MM.1S (cell line): ENCODE measurements around the gene EIPR1.

ENCODE experiments used
- DNase-seq: peaks from one replicate; pipeline ENCODE4 v3.0.0-alpha.2; 2015
- H2AFZ ChIP-seq: fragments of 300-600 bp; sonication (generic); 2 replicates; pipeline ENCODE4 v1.6.0; 2016; ENCODE audit warnings: antibody characterized with exemption, low read length
- H3F3A ChIP-seq: fragments of 300-600 bp; sonication (generic); 2 replicates; pipeline ENCODE4 v1.6.1; 2016; ENCODE audit warnings: mild to moderate bottlenecking, antibody characterized with exemption, low read length, moderate library complexity, mixed read lengths; ENCODE audit not compliant: insufficient read depth
- H3K27ac ChIP-seq: fragments of 300-600 bp; sonication (generic); 2 replicates; pipeline ENCODE4 v1.5.1; 2016; ENCODE audit warnings: mild to moderate bottlenecking, low read length
- H3K27me3 ChIP-seq: fragments of 300-600 bp; sonication (generic); replicated peaks from 2 replicates; pipeline ENCODE4 v1.6.0; 2016; ENCODE audit warnings: low read length; ENCODE audit not compliant: insufficient read depth
- H3K36me3 ChIP-seq: fragments of 300-600 bp; sonication (generic); replicated peaks from 2 replicates; pipeline ENCODE4 v1.6.1; 2016; ENCODE audit warnings: mild to moderate bottlenecking, low read length, mixed read lengths; ENCODE audit not compliant: insufficient read depth
- H3K4me1 ChIP-seq: fragments of 300-600 bp; sonication (generic); 2 replicates; pipeline ENCODE4 v1.6.1; 2016; ENCODE audit warnings: low read length, mixed read lengths
- H3K4me2 ChIP-seq: fragments of 300-600 bp; sonication (generic); 2 replicates; pipeline ENCODE4 v1.6.0; 2016; ENCODE audit warnings: low read depth, low read length
- H3K4me3 ChIP-seq: fragments of 300-600 bp; sonication (generic); 2 replicates; pipeline ENCODE4 v1.5.1; 2016; ENCODE audit warnings: low read length, mixed read lengths
- H3K79me2 ChIP-seq: fragments of 300-600 bp; sonication (generic); 2 replicates; pipeline ENCODE4 v1.6.1; 2016; ENCODE audit warnings: mixed run types, low read length, mixed read lengths
- H3K9ac ChIP-seq: fragments of 300-600 bp; sonication (generic); 2 replicates; pipeline ENCODE4 v1.6.1; 2016; ENCODE audit warnings: low read length, mixed read lengths
- H3K9me2 ChIP-seq: fragments of 300-600 bp; sonication (generic); replicated peaks from 2 replicates; pipeline ENCODE4 v1.6.1; 2016; ENCODE audit warnings: mild to moderate bottlenecking, low read length, mixed read lengths; ENCODE audit not compliant: insufficient read depth
- H3K9me3 ChIP-seq: fragments of 300-600 bp; sonication (generic); replicated peaks from 2 replicates; pipeline ENCODE4 v1.6.1; 2016; ENCODE audit warnings: mild to moderate bottlenecking, low read length, mixed read lengths; ENCODE audit not compliant: insufficient read depth
- H4K20me1 ChIP-seq: fragments of 300-600 bp; sonication (generic); 2 replicates; pipeline ENCODE4 v1.6.1; 2016; ENCODE audit warnings: mild to moderate bottlenecking, low read length, moderate library complexity, mixed read lengths; ENCODE audit not compliant: insufficient read depth
- EZH2 ChIP-seq: fragments of 300-600 bp; sonication (generic); optimal IDR thresholded peaks from 2 replicates; pipeline ENCODE3; 2017; ENCODE audit warnings: low read depth, mild to moderate bottlenecking, antibody characterized with exemption, low read length, mixed read lengths
- EZH2phosphoT487 ChIP-seq: fragments of 300-600 bp; sonication (generic); IDR thresholded peaks from 2 replicates; pipeline ENCODE4 v1.6.1; 2018; ENCODE audit warnings: antibody characterized with exemption, low read length
- TF ChIP-seq, protein P1 (sequence below): fragments of 300-600 bp; sonication (generic); IDR thresholded peaks from 2 replicates; pipeline ENCODE4 v1.5.1; 2016; ENCODE audit warnings: antibody characterized with exemption, low read length, mixed read lengths

Gene EIPR1

DNA sequence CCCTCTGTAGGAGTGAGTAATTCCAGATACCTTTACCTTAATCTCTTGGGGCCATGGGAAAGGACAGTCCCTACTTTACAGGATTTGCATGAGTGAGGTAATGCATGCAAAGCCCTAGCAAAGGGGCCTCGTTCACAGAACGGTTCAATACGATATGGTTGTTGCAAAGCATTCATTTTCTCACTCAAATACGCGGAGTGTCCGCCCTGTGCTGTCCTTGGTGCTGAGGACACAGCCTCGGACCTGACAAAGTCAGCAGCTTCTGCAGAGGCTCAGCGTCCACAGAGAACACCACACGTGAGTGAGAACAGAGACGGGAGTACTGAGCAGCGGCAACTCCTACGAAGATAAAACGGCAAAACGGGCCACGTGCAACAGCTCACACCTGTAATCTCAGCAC lies 125.7 kb downstream of the EIPR1 start:
- no peaks in the 10 kb centered on the region for H3F3A ChIP-seq
- H3K4me3 ChIP-seq = no peak overlapping the region
- no peak overlapping the region for H2AFZ ChIP-seq
- H3K27me3 ChIP-seq = no peaks in the 10 kb centered on the region
- H3K4me2 ChIP-seq = no peak overlapping the region
- no peak overlapping the region for H3K27ac ChIP-seq
- H3K36me3 ChIP-seq = no peaks in the 10 kb centered on the region
- TF ChIP-seq EZH2 (no peak), EZH2phosphoT487 (no peak)
- TF ChIP-seq, protein P1, sequence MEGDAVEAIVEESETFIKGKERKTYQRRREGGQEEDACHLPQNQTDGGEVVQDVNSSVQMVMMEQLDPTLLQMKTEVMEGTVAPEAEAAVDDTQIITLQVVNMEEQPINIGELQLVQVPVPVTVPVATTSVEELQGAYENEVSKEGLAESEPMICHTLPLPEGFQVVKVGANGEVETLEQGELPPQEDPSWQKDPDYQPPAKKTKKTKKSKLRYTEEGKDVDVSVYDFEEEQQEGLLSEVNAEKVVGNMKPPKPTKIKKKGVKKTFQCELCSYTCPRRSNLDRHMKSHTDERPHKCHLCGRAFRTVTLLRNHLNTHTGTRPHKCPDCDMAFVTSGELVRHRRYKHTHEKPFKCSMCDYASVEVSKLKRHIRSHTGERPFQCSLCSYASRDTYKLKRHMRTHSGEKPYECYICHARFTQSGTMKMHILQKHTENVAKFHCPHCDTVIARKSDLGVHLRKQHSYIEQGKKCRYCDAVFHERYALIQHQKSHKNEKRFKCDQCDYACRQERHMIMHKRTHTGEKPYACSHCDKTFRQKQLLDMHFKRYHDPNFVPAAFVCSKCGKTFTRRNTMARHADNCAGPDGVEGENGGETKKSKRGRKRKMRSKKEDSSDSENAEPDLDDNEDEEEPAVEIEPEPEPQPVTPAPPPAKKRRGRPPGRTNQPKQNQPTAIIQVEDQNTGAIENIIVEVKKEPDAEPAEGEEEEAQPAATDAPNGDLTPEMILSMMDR = no peak
- no peaks in the 10 kb centered on the region for H3K9me2 ChIP-seq
- DNase-seq = no peak
- H3K79me2 ChIP-seq = no peaks in the 10 kb centered on the region
- no peaks in the 10 kb centered on the region for H4K20me1 ChIP-seq
- H3K4me1 ChIP-seq = no peaks in the 10 kb centered on the region
- H3K9ac ChIP-seq = no peak overlapping the region
- H3K9me3 ChIP-seq = no peaks in the 10 kb centered on the region

DNA sequence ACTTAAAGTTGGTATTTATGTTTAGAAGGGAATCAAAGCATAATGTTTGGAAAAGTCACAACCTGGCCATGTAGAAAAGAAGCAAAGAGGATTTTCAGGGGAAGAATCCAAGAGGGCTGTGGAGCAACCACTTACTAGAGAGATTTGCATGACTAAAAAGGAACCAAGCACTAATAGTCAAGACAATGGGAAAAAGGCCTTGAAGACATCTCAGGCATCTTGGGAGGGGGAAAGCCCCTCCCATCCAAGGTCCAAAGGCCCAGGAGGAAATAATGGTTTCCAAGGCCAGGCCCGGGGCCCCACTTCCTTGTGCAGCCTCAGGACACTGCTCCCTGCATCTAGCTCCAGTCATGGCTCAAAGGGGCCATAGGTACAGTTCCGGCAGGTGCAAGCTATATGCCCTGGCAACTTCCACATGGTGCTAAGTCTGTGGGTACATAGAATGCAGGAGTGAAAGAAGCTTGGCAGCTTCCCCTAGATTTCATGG lies 128.1 kb downstream of the EIPR1 start:
- Histone ChIP-seq H3K79me2 (no peaks in the 10 kb centered on the region), H3K27ac (no peak overlapping the region), H3K9me3 (no peaks in the 10 kb centered on the region), H3K4me1 (no peaks in the 10 kb centered on the region), H3K4me3 (no peak overlapping the region), H4K20me1 (no peaks in the 10 kb centered on the region), H3K9ac (no peak overlapping the region), H3K9me2 (no peaks in the 10 kb centered on the region), H2AFZ (no peak overlapping the region), H3K36me3 (no peaks in the 10 kb centered on the region), H3K4me2 (no peak overlapping the region), H3F3A (no peaks in the 10 kb centered on the region), H3K27me3 (no peaks in the 10 kb centered on the region)
- TF ChIP-seq, protein P1 = no peak
- TF ChIP-seq EZH2phosphoT487 = no peak
- TF ChIP-seq EZH2 = no peak
- DNase-seq = no peak

DNA sequence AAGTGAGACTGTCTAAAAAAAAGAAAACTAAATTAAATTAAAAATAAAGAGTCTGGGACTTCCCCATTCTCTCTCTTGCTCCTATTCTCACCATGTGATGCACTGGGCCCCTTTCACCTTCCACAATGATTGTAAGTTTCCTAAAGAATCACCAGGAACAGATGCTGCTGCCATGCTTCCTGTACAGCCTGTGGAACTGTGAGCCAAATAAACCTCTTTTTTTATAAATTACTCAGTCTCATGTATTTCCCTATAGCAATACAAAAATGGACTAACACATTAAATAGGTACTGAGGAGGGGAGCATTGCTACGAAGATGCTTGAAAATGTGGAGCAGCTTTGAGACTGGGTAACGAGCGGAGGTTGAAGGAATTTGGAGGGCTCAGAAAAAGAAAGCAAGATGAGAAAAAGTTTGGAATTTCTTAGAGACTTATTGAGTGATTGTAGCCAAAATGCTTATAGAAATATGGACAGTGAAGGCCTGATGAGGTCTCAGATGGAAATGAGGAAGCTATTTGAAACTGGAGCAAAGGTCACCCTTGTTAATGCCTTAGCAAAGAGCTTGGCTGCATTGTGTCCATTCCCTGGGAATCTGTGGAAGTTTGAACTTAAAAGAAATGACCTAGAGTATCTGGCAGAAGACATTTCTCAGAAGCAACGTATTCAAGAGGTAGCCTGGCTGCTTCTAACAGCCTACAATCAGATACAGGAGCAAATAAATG lies 128.7 kb downstream of the EIPR1 start:
- H3K9me3 ChIP-seq = no peaks in the 10 kb centered on the region
- H3K27me3 ChIP-seq = no peaks in the 10 kb centered on the region
- TF ChIP-seq, protein P1 = no peak
- no peak for TF ChIP-seq EZH2
- no peak for TF ChIP-seq EZH2phosphoT487
- no peaks in the 10 kb centered on the region for H3K9me2 ChIP-seq
- H3K4me1 ChIP-seq = no peaks in the 10 kb centered on the region
- H3F3A ChIP-seq = no peaks in the 10 kb centered on the region
- H3K9ac ChIP-seq = no peak overlapping the region
- H3K79me2 ChIP-seq = no peaks in the 10 kb centered on the region
- no peak overlapping the region for H2AFZ ChIP-seq
- no peak overlapping the region for H3K27ac ChIP-seq
- no peaks in the 10 kb centered on the region for H3K36me3 ChIP-seq
- DNase-seq = no peak
- no peak overlapping the region for H3K4me3 ChIP-seq
- no peaks in the 10 kb centered on the region for H4K20me1 ChIP-seq
- no peak overlapping the region for H3K4me2 ChIP-seq
